Measurements from ENCODE around the gene OPRM1. TPM values are rescaled to one million over a fixed set of nuclear protein-coding genes. Genes with fewer than 3 reads are reported as not detected.

Gene OPRM1
- total RNA-seq, 1 experiment from 2014 or later, result not detected

DNA sequence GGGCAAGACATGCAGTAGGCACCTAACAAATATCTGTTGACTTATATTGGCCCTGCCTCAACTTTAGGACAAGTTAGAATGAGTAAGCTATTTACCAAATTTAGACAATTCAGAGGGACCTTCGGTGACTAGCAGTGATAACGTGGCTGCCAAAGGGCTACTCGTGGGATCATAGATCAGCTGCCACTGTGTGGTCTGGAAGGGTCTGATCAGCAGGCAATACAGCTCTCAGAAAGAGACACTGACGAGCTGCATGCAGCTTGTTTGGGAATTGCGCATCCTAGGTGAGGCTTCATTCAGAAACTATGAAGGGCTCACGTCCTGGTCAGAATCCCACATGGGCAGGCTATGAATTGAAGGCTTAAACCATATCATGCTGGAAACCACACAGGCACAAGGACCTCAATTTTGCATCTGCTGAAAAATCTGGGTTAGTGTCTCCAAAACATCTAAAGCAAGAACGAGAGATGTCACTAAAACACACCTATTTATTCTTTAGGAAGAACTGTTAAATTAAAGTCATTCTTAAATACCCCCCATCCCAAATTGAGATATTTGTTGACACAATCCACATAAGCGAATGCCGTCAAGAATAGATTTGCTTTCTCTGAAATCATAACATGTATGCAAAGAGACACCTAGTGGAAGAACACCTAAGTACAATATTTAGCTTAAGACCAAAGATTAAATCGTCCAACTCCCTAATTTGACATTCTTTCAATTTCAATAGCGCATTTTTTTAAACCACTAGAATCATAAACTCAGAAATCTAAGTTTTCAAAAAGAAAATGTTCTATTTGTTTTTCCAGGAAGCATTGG, 238.0 kb downstream of the OPRM1 start:
- no peak for DNase-seq (ENCODE audit: low read depth)

GRCh38 chr6:154277629-154278017, 238.6 kb downstream of the OPRM1 start:
- peak; percentile 38 for DNase-seq (ENCODE audit: low read depth)

DNA sequence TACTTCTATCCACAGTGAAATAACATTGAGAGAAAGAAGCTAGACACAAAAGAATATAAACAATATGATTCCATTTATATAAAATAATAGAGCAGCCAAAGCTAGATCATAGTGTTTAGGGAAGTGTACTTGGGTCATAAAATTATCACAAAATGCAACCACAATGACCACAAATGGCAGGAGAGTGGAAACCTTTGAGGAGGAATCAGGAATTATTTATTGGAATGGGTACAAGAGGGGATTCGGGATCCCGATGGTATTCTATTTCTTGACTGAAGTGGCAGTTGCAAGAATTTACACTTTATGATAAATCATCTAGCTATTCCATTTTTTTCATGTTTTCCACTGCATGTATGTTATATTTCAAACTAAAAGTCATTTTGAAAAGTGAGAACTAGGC, 241.5 kb downstream of the OPRM1 start:
- DNase-seq (ENCODE audit: low read depth), result no peak

DNA sequence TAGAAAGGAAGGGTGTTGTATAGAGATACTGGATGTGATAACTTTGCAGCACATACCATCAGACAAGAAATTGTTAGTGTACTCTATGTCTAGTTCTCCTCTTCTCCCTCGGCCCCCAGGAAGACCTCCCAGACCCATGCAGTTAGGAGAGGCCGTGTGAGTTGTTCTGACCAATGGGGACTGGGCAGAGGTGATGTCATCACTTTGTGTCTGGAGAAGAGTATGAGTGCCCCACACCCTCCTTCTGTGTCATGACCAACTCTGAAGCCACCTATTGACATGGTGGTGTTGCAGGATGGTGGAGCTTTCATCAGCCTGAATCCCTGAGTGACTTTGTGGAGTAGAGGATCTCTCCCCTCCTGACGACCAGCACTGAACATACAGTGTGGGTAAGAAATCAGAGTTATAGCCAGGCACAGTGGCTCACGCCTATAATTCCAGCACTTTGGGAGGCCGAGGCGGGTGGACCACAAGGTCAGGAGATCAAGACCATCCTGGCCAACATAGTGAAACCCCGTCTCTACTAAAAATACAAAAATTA, 245.3 kb downstream of the OPRM1 start:
- DNase-seq (ENCODE audit: low read depth), result no peak

- no peak for DNase-seq (ENCODE audit: low read depth)
Observed at GRCh38 chr6:154285826-154286225, 246.8 kb downstream of the OPRM1 start.

DNA sequence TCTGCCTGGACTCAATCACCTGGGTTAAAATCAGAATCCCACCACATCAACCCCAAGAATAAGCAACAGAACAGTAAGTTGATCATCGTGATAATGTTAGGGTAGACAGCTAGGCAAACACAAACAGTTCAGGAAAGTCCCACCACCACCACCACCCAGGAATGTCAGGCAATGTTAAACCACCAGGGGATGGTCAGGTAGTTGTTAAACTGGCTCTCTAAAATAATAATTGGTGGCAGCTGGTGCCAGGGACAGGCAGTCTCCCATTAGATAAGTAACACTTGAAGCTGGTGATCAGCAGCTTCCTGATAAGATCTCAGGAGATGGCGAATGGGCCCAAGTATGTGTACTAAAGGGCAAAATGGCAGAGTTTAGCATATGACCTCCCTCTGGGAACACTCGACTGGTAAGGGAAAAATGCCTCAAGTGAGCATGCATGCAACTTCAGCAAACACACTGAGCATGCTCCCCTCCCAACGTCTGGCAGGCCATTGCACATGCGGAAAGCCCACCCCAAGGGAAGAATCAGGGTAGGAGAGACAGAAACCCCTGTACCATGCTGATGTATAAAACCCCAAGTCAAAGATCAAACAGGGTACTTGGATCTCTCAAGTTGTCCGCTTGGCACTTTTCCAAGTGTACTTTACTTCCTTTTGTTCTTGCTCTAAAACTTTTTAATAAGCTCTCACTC, 250.9 kb downstream of the OPRM1 start:
- DNase-seq (ENCODE audit: low read depth), result peak; percentile 42

- DNase-seq (ENCODE audit: low read depth), result no peak
Observed at GRCh38 chr6:154292066-154292465, 253.0 kb downstream of the OPRM1 start.

DNA sequence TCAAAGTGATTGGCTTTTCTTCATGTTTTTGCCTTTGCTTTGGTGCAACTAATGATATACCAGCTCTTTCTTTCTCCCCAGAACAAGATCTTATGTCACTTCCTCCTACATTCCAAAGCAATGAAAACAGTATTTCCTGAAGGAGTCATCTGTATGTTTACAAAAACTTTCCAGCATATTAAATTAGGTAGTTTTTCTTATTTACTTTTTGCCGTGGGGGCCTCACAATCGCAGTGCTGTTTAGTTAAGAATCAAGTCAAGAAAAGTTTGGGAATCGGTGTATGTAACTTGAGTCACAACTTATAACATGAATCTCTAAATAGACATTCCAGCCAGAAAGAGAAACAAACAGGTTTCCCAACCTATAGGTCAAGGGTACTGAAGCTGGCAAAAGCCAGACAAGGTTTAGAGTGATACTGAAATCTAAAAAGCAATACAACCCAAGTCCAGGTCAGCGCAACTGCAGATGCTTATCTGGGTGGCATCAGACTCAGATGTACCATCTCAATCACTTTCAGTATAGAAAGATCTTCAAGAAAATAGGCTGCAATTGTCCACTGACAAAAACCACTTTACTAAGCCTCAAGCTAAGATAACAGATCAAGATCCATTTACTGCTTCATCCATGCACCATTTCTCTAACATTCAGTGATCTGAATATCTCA, 253.9 kb downstream of the OPRM1 start:
- DNase-seq (ENCODE audit: low read depth), result peak; percentile 59

GRCh38 chr6:154295733-154296132, 256.7 kb downstream of the OPRM1 start:
- DNase-seq (ENCODE audit: low read depth), result no peak

Data from Daoy (cell line).